HG02571 (cell line): Measurements from ENCODE around the gene DNAJB11.
"Not testable (repeated sequence)": the region's sequence is repeated elsewhere in the genome, so short reads cannot be mapped to it uniquely, and the experiment has no call there.

ENCODE experiments used
- ATAC-seq: cut with Tn5 transposase; IDR thresholded peaks from one replicate; pipeline ENCODE4 v1.9.1; 2021; ENCODE audit warnings: mild to moderate bottlenecking, moderate library complexity; ENCODE audit not compliant: unreplicated experiment

Gene DNAJB11

GRCh38 chr3:186617036-186617946 is 46.8 kb downstream of the DNAJB11 start:
- peak; percentile 85 for ATAC-seq

GRCh38 chr3:186618318-186618938 is 47.9 kb downstream of the DNAJB11 start:
- ATAC-seq: no peak

GRCh38 chr3:186619787-186620212 is 49.3 kb downstream of the DNAJB11 start:
- no peak for ATAC-seq

- ATAC-seq: no peak
These were observed 49.9 kb downstream of the DNAJB11 start for GRCh38 chr3:186620213-186621092.

- no peak for ATAC-seq
These were observed 51.6 kb downstream of the DNAJB11 start for GRCh38 chr3:186621894-186622650.

GRCh38 chr3:186622651-186623310 is 52.3 kb downstream of the DNAJB11 start:
- no peak for ATAC-seq

- ATAC-seq: no peak
These were observed 54.1 kb downstream of the DNAJB11 start for GRCh38 chr3:186624598-186624997.

GRCh38 chr3:186625600-186626042 is 55.1 kb downstream of the DNAJB11 start:
- no peak for ATAC-seq

- no peak for ATAC-seq
These were observed 55.8 kb downstream of the DNAJB11 start for GRCh38 chr3:186626254-186626847.

- ATAC-seq: no peak
These were observed 57.4 kb downstream of the DNAJB11 start for GRCh38 chr3:186627852-186628414.

- ATAC-seq: no peak
These were observed 58.2 kb downstream of the DNAJB11 start for GRCh38 chr3:186628756-186629155.

- ATAC-seq: no peak
These were observed 60.6 kb downstream of the DNAJB11 start for GRCh38 chr3:186630950-186631641.

- ATAC-seq: no peak
These were observed 63.0 kb downstream of the DNAJB11 start for GRCh38 chr3:186633481-186633880.

GRCh38 chr3:186634207-186634606 is 63.7 kb downstream of the DNAJB11 start:
- not testable (repeated sequence) for ATAC-seq
